Activated T-cell treated with anti-CD3 and anti-CD28 coated beads for 4 hours (primary cell): Measurements from ENCODE around the gene IL18BP.

Experiments
- DNase-seq: peaks from one replicate; pipeline ENCODE4 v3.0.0-alpha.2; 2020

The IL18BP gene

DNA sequence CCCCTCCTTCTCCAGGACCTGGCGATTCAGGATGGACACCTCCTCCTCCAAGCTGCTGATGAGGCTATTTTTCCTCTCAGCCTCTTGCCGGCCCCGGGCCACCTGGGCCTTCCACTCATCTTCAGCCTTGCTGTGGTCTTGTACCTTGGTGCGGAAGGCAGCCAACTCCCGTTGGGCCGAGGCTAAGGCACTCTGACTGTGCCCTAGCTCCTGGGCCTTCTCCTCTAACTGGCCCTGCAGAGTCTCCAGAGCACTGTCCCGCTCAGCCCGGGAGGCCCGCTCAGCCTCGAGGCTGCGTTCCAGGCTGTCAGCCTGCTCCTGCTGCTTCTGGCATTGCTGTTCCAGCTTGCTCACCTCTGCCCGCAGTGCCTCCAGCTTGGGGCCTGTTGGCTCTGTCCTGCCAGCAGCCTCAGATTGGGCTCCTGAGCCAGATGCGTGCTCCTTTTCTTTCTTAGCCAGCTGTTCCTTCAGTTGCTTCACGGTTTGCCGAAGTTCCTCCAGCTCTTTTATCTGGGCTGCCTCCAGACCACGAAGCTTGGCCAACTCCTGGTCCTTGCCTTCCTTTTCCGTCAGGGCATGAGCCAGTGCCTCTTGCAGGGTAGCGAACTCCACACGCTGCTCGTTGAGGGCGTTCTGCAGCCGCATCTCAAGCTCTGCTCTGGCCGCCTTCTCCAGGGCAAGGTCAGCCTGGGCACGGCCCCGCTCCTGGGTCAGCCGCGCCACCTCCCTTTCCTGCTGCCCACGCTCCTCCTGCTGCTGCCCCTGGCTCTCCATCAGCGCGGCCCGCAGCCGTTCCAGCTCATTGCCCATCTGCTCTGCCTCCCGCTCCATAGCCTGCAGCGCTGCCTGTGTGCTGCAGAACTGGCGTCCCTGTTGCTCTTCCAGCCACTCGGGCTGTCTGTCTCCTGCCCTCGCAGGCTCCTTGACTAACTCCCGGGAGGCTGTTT lies 15.3 kb downstream of the IL18BP start:
- no peak for DNase-seq

DNA sequence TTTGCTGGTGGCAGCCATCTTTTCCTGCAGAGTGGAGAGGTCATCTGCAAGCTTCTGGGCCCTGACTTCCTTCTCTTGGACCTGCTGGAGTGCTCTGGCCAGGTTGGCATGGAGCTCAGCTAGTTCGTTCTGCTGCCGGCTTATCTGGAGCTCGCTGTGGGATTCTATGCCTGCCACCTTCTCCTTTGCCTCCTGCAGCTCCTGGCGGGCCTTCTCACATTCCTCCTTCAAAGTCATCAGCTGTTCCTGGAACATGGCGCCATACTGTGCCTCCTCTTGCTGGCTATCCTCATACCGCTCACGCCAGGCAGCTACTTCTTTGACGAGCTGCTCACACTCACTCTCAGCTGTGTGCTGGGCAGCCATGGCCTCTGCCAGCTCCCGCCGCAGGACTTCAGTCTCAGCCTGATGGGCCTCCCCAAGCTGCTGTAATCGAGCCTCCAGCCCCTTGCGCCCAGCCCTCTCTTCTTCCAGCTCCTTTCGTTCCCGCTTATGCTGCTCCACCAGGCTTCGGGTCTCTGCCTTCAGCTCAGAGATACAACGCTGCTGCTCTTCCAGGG lies 16.1 kb downstream of the IL18BP start:
- DNase-seq, result no peak

DNA sequence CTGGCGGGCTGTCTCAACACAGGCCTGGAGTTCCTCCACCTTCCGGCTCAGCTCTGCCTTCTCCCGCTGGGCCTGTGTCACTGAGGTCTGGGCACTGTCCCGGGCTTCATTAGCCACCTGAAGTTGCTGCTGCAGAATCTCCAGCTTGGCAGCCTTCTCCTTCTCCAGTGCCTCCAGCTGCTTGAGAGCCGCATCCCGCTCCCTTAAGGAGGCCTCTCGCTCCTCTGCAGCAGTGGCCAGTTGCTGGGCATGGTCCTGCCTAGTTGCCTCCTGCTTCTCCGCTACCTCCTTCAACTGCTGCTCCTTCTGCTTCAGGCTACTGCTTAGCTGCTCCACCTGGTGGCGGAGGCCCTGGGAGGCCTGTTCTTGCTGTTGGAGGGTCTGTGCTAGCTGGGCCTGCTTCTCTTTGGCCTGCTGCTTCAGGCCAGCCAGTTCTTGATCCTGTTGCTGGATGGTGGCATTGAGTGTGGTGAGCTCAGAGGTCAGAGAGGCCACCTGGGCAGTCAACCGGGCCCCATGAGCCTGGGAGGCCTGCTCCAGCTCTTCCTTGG lies 16.9 kb downstream of the IL18BP start:
- DNase-seq, result no peak

DNA sequence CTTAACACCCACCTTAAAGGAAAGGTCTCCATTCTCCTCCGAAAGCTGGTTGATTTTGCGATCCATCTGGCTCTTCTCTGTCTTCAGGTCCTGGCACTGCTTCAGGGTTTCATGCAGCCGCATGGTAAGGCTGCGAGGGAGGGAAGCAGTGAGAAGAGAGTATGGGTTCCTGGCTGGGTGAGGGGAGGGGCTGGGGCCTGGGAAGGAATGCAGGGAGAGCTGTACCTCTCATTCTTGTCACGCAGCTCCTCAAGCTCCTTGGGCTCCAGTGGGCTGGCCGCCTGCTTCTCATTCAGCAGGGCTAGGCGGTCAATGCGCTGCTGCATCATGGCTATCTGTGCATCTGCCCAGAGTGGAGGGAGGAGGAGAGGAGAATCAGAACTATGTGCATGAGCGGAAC lies 19.5 kb downstream of the IL18BP start:
- no peak for DNase-seq

DNA sequence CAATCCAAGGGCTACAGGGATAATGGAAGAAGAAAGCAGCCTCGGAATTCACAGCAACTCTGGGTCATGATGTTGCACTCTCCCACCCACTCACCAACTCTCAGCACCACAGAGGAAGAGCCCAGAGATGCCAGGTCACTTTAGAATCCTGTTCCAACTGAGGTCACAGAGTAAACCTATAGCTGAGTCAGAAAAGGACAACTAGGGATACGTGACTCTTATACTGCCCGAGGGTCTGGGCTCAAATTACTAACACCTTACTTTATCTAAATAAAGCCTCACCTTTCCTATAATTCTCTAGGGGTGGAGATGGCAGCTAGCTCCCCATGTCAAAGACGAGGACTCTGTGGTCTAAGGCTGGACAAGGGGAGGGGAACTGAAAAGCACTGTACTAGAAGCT lies 24.6 kb downstream of the IL18BP start:
- DNase-seq, result no peak

DNA sequence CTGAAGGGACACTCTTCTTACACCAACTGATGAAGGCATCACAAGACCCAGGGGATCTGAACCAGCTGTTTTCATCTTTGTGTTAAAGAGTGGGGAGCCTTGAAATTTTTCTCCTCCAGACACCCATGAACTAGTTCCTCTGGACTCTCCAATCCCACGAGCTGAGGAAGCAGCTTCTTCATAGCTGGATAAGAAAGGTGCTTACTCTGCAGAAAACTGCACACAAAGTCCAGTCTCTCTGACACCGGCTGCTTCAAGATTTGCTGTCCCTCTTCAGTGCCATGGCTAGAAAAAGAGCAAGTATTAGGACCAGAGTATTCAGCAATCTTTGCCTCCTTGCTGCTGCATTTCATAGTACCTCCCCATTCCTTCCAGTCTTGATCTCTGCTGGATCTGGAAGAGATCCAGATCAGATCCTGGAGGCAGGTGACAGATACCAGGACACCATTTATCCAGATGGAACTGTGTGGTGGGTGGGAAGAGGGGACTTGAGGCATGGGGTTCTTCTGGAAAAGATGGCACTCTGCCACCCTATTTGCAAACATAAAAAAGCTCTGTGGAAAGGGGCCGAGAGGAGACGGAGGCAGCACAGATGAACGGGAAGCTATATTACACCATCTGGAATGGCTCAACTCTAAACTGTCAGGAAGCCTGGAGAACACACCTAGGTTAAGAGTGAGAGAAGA lies 25.5 kb downstream of the IL18BP start:
- no peak for DNase-seq

DNA sequence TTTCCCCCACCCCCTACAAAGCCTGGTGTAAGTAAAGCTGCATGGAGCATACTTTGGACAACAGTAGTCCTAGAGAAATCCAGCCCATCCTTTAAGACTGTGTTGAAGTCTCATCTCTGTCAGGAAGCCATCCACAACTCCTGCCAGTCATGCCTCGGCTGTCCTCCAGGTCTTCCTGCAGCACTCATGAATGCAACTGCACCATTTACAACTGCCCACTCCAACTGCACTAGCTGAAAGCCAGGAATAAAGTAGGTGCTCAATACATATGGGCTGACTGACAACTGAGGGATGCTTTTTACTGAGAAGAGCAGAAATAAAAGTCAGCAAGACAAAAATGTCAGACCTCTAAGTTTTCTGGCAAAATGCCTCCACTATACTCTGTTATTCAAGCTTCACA lies 27.4 kb downstream of the IL18BP start:
- DNase-seq, result no peak

DNA sequence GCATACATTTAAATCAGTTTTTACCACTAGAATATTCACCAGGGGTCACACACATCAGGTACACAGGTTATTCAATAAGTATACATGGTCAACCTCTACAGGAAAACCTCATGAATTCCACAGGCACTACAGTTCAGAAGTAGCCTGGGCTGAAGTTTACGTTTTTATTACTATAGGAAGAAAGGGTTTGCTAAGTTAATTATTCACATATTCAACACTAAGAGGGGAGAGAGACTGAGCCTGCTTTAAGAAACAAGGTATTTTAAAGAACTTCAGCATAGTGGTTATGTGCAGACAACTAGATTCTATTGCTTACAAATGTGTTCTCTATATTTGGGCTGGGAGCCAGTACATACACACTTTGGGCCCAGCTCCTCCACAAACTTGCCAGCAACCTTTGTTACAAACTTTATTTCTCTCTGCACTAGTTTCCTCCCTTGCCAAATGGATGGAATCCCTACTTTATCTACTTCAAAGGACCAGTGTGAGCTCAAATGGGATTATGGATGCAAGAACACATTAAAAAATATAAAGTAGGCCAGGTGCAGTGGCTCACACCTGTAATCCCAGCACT lies 31.9 kb downstream of the IL18BP start:
- no peak for DNase-seq

DNA sequence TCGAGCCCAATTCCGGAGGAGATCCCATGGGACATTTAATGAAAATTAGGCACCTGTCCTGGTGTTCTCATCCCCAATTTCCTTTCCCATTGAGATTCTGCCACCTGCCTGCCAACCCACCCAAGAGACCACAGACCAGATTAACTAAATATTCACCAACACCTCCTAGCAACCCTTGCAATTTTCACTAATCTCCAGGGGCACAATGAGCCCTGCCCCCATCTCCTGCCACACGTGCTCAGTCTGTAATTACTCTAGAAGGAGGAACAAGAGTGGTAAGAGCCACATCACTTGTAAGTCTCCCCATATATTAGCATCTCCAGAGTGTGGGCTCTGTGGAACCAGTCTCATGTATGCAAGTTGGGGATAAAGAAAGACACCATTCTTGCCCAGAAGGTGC lies 38.0 kb downstream of the IL18BP start:
- no peak for DNase-seq

DNA sequence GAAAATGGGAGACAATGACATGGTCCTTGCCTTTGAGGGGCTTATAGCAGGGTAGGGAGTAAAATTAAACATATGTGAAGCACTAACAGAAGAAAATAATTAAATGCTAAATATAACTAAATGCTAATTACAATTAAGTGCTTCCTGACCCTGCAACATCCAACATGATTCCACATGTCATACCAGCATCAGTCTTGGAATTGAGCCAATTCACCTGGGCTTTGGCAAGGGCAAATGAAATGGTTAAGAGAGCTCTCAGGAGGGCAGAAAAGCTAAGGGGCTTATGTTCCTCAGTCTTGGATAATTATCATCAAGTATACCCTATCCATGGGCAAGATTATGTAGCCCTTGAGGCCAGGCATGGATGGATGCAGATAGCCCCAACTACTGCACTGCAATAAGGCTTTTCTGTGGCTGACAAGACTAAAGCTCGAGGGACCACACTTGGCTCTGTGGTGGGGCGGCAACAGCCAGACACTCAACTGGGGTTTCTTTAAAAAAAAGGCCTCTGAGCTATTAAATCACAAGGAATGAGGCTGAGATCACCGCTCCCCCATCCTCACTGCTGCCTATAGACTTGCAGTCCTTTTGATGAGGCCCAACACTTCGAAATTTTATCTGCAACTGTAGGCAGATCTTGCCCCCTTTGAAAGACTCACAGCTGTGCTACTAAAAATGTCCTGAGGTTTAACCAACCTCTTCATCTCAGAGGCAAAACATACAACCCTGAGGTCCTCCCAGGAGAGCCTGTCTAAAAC lies 39.0 kb downstream of the IL18BP start:
- DNase-seq, result no peak

DNA sequence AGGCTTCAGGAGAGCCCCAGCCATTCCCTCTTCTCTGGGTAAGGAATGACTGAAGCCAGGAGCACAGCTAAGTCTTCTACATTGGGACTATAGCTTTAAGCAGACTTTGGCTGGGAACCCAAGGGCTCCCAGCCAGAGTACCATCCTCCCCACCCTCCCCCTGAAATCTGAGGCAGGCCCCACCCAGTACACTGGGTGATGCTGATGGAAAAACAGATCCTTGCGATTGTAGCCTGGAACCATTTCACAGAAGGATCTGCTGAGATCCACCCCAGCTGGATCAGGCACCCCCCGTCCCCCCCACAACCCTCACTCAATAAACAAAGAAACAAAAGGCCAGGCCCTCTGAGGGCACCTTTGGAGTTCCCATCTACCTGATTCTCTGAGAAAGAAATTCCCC lies 39.8 kb downstream of the IL18BP start:
- no peak for DNase-seq

DNA sequence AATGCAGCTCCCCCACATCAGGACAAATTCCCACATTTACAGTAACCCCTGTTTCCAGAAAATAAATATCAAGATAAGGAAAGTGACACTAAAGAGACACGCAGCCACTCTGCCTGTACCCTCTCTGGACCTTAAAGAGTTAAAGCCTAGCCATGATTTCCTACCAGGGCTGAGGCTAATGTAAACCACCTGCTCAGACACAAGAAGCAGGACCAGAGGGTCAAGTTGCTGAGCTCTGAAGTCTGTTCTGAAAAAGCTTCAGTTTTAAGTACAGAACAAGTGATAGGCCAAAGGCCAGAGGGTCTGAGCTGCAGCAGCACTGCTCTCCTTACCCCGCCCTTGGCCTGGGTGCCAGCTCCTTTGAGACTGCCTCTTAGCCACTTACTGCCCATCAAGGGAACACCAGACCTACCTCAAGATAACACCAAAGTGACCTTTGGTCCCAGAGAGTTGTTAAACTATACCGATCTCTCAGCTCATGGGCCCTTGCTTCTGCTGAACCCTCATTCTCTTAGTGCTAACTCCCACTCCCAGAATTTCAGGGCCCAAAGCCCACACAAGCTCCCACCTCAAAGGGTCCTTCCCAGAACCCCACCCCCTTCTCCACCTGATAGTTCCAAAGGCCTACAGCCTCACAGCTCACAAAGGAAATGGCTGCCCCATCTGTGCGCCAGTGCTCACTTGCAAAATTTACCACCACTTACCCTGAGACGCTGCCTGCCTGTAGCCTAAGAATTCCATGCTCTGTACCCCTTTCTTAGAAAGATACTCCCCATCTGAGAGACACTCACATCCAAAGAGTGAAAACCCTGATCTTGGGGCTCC lies 40.5 kb downstream of the IL18BP start:
- DNase-seq, result no peak

DNA sequence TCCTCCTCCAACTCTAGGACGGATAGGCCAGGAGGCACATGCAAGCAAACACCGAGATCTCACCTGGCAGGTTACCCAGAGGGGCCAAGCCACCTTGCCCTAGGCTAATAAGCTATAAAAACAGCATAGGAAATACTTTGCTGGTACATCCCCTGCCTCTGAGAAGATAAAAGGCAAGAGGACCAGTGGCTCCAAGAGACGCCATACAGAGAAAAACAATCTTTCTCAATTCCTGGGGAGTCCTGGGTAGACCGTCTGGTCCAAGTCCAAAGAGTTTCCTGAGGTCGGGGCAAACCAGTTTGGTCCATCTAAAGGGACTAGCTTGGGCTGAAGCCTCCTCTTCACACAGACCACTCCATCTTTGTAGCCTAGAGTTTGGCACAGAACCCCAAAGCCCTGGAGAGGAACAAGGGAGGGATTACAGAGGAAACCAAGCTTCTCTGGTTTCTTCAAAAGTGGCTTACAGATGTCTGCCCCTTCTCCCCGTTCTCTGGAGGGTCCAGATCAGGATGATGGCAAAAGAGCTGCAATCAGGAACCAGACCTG lies 41.2 kb downstream of the IL18BP start:
- DNase-seq, result no peak

DNA sequence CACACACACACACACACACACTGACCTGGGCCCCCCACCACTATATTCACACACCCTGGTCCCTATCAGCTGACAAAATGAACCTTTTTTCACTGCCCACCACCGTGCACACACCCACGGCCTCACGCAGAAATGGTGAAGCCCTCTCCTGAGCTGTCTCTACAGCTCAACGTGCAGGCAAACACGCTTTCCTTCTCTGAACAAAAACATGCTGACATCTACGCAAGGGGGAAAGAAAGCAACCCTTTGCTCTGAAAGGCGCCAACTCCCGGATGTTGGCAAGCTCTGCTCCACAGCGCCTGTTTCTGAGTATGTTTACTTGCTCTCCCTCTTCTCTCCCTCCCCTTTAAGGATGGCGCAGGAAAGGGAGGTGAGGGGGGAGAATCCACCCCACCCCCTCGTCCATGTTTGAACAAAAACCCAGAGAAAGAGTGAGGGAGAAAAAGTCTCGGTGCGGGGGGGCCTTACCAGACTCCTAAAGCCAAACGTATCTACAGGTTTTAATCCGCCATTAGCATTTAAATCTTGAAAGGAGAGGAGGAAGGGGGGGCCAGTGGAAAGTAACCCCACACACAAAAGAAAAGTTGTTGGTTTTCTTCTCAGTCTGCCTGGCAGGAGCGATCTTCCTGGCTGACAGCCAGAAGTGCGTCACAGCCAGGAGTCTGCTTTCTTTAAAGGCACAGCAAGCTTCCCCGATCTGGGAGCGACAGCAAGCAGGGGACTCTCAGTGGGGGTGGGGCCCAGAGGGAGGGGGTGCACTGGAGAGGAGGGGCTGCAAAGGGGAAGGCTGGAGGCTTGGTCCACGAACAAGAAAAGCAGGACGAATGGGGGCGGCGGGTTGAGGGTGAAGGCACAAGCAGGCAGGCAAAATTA lies 42.0 kb downstream of the IL18BP start:
- peak; percentile 64 for DNase-seq

DNA sequence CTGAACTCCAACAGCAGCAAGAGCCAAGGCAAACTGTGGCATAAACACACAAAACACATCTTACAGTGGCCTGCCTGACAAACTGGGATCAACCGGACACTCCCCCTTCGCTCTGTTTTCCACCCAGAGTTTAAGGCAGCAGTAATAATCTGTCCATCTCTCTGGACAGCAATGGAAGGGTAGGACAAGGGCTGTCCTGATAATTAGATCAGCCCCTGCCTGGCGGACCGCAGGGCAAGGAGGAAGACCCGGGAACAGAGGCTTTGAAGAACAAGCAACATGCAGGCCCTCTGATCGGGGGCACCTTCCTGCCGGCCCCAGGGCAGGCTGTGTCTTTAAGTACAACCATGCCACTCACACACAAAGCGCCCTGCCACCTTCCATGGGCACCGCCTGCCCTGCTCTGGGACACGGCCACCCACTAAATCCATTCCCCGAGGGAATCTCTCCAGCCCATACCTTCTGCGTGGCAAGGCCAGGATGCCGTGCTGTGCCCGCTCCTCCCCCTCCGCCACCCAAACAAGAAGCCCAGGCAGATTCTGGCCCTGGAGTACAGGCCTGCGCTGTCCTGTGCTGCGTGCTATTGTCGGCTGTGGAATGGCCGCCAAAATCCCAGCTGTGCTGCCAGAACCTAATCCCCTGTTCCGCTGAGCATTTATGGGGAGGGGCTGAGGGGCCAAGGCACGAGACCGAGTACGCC lies 42.8 kb downstream of the IL18BP start:
- DNase-seq, result no peak

DNA sequence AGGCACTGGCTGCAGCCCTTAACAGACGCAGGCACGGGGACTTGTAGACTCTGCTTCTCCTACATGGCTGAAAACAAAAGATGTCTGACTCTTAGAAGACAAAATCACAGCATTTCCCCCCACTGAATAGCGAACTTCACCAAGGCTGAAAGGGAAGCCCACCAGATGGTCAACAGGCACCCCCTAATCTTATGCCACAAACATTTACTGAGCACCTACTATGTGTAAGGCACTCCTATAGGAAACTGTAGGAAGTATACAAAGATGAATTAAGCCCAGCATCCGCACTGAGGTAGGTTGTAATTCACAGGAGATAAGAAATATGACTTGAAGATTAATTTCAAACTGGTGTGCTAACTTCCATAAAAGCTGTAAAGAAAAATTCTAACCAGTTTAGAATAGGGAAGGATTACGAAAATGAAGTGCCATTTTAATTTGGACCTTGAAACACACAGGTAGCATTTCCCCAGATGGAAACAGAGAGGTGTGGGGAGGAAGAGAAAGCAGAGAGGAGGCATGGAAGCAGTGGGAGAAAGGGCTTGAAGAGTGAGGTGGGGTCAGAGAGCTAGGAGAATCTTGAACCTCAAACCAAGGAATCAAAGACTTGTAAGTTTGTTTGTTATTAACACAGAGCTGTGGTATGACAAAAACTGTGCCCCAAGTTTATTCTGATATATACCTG lies 43.5 kb downstream of the IL18BP start:
- DNase-seq, result no peak

DNA sequence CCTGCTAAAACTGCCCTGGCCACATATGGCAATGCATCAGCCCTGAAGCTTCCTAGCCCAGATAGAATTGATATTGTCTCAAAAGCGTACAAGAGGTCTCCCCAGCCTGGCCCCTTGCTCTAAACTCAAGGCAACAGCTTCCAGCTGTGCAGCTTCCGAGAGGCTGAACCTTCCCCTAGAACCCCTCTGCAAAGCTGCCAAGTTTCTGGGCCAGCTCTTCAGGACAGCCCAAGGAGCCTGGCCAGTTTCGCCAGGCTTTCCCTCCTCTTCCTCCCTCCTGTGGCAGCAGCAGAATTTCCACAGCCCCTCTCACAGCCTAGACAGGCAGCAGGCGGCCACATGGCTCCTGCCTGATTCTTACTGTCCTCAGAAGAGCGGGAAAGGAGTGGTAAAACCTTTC lies 47.1 kb downstream of the IL18BP start:
- no peak for DNase-seq

DNA sequence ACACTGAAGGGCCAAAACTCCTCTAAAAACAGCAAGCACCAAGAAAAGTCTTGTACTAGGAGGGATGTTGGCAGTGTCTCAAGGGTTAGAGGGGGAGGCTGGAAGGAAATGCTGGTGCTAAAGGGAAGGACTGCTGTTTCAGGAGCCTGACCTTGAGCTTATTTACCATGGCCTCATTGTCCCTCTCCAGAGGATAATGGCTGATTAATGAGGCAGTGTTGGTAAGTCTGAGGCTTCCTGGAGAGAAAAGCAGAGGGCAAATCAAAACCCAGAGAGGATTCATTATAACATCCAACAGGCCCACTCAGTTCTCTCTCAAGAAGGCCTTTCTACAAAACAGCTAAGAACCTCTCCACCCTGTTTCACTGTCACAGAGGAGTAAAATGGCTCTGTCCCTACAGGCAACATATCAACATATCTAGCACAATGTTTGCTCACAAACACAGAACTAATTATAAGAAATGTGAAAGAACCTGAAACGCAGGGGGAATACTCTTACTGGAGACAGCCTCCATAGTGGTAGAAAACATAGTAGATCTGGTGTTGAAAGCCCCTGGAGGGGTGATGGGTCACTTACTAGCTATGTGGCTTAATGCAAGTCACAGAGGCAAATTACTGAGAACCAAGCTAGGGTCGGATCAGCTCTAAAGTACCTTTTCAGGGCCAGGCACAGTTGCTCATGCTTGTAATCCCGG lies 50.2 kb downstream of the IL18BP start:
- no peak for DNase-seq
